ENCODE results near the gene SLC49A4. TPM values are rescaled to one million over a fixed set of nuclear protein-coding genes. Genes with fewer than 3 reads are reported as not detected.

Gene SLC49A4
- total and polyA plus RNA-seq, 2 of the 8 experiments (the other 6 are each of a cell fraction or from before 2014, with no cell fraction given) = 9.5 to 10.2 TPM

- Histone ChIP-seq H3K9ac (replicated peaks in 1 of 4; ENCODE audit: extremely low read depth in 1 of 4, low read depth in 3 of 4, low read length in 3 of 4) (no peak overlapping the region; a peak in 1 of 7 replicates), H4K91ac (replicated peaks; ENCODE audit: insufficient read length, low read length) (no peak overlapping the region), H4K5ac (ENCODE audit: insufficient read length, low read depth, low read length) (no peak overlapping the region), H3K36me3 (ENCODE audit: control insufficient read depth in 2 of 4, insufficient read depth in 4 of 4, low read length in 3 of 4) (peaks cover 0 to 7% (median 2%) of the 10 kb centered on the region in 4 experiments; a peak in 3 of 8 replicates), H2AK5ac (ENCODE audit: low read depth, low read length) (no peak overlapping the region), H3K23me2 (ENCODE audit: low read depth, low read length) (no peaks in the 10 kb centered on the region), H3K9me3 (ENCODE audit: insufficient read depth in 2 of 2, low read depth in 1 of 2, low read length in 1 of 2) (no peaks in the 10 kb centered on the region), H3K79me2 (ENCODE audit: control insufficient read depth in 1 of 2, insufficient read depth in 2 of 2, low read length in 2 of 2) (no peaks in the 10 kb centered on the region), H2BK15ac (ENCODE audit: low read length) (no peak overlapping the region), H4K20me1 (replicated peaks in 1 of 2; ENCODE audit: control insufficient read depth in 1 of 2, insufficient read depth in 2 of 2, low read length in 2 of 2) (no peaks in the 10 kb centered on the region), H3K4me3 (ENCODE audit: extremely low read depth in 1 of 4, insufficient read depth in 2 of 4, low read depth in 3 of 4, low read length in 4 of 4) (no peak overlapping the region), H3K4ac (replicated peaks; ENCODE audit: insufficient read length, low read depth, low read length) (no peak overlapping the region), H2AFZ (ENCODE audit: low read length) (no peak overlapping the region), H3K4me1 (replicated peaks in 1 of 4; ENCODE audit: control insufficient read depth in 3 of 4, insufficient read depth in 4 of 4, low read length in 3 of 4) (no peaks in the 10 kb centered on the region), H3K27me3 (replicated peaks in 1 of 4; ENCODE audit: control insufficient read depth in 3 of 4, extremely low read depth in 1 of 4, insufficient read depth in 3 of 4, low read length in 3 of 4) (peaks cover 0 to 2% (median under 1%) of the 10 kb centered on the region in 4 experiments; a peak in 5 of 7 replicates), H3K27ac (ENCODE audit: low read depth, low read length) (no peak overlapping the region), H3K18ac (ENCODE audit: extremely low read depth, low read length) (no peak overlapping the region), H4K8ac (ENCODE audit: extremely low read depth, insufficient read depth, low read length) (no peak overlapping the region), H3K79me1 (ENCODE audit: low read depth, low read length) (no peaks in the 10 kb centered on the region), H3K56ac (replicated peaks; ENCODE audit: insufficient read length, low read depth, low read length) (no peak overlapping the region), H2BK5ac (ENCODE audit: low read depth, low read length) (no peak overlapping the region), H3K4me2 (ENCODE audit: insufficient read depth in 1 of 2, low read depth in 2 of 2, low read length in 2 of 2) (no peak overlapping the region), H3K23ac (ENCODE audit: insufficient read length) (no peak overlapping the region), H2BK120ac (replicated peaks; ENCODE audit: low read depth, low read length) (no peak overlapping the region), H2BK20ac (ENCODE audit: low read length) (no peak overlapping the region), H2BK12ac (ENCODE audit: low read depth, low read length) (no peak overlapping the region), H3K14ac (ENCODE audit: insufficient read length) (no peak overlapping the region)
- no peak for DNase-seq (ENCODE audit: low read depth in 1 of 2, low spot score in 2 of 2)
- FAIRE-seq = no peak
- POLR2A ChIA-PET (ENCODE audit: partially characterized antibody) = no interaction called here
- CTCF ChIA-PET (ENCODE audit: partially characterized antibody) = interaction anchor here (0.9 to 2.3 kb wide), 4 partner anchors 9 to 236 kb away, joined by 3 to 8 read pairs (median 4); no protein-coding TSS in a partner anchor
- 91% methylated on average over 4 of the region's 4 CpGs; no CpG with 5 or more reads in 1 of the 2 experiments for WGBS, 2 experiments (ENCODE audit: extremely low coverage in 1 of 2, insufficient coverage in 1 of 2, insufficient read length in 1 of 2, insufficient replicate concordance in 2 of 2, low coverage in 1 of 2, low lambda C conversion rate in 2 of 2, missing lambda C conversion rate in 1 of 2)
- TF ChIP-seq CREB1 (IDR thresholded peaks at IDR 0.05) (no peak), NRF1 (IDR thresholded peaks at IDR 0.05; ENCODE audit: low read depth, low read length) (no peak), ATF2 (IDR thresholded peaks at IDR 0.05; ENCODE audit: low read length) (no peak), RBBP5 (IDR thresholded peaks at IDR 0.05; ENCODE audit: borderline replicate concordance, low read depth, low read length) (no peak), BRCA1 (IDR thresholded peaks at IDR 0.05; ENCODE audit: low read depth, low read length) (no peak), EZH2 (IDR thresholded peaks at IDR 0.05; ENCODE audit: low read depth, low read length, severe bottlenecking) (no peak), SAP30 (IDR thresholded peaks at IDR 0.05; ENCODE audit: insufficient read depth, insufficient replicate concordance, low read length) (no peak), BCL11A (IDR thresholded peaks at IDR 0.05; ENCODE audit: low read depth in 2 of 2, low read length in 2 of 2) (no peak), CBX8 (IDR thresholded peaks at IDR 0.05; ENCODE audit: borderline replicate concordance, low read depth, low read length) (no peak), SP4 (IDR thresholded peaks at IDR 0.05; ENCODE audit: low read length) (no peak), SP1 (IDR thresholded peaks at IDR 0.05; ENCODE audit: low read depth, low read length) (no peak), SP2 (IDR thresholded peaks at IDR 0.05; ENCODE audit: low read length) (no peak)
- TF ChIP-seq, protein P1, sequence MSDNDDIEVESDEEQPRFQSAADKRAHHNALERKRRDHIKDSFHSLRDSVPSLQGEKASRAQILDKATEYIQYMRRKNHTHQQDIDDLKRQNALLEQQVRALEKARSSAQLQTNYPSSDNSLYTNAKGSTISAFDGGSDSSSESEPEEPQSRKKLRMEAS (IDR thresholded peaks at IDR 0.05) = no peak
Measured at GRCh38 chr3:122916084-122916483, 121.2 kb downstream of the SLC49A4 start.

Data from H1 (cell line).